Activated gamma-delta T cell (primary cell): Measurements from ENCODE around the gene LRRTM4.
"Not testable (repeated sequence)": the region's sequence is repeated elsewhere in the genome, so short reads cannot be mapped to it uniquely, and the experiment has no call there.

ENCODE experiments used
- DNase-seq: peaks from one replicate; lab custom pipeline; 2025; lab: John Stamatoyannopoulos, UW

The LRRTM4 gene

GRCh38 chr2:76745605-76746004, 776.6 kb downstream of the LRRTM4 start:
- no peak for DNase-seq

DNA sequence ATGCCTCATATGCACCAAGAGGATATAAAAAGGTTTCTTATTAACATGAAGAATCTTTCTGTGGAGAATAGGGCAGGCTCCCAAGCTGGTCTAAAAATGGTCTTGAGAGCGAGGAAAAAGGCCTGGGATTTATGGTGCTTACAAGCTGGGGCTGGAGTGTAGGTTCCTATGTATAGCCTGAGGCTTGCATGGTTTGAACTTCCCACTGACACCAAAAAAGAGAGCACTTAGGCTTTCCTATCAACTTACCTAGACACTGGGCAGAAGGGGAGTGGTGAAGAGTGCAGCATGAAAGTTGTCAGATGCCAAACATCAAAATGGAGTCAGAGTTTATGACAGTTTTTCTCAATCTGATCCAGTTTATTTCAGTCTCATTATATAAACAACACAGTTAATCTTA, 784.6 kb downstream of the LRRTM4 start:
- no peak for DNase-seq

GRCh38 chr2:76733736-76734135, 788.4 kb downstream of the LRRTM4 start:
- no peak for DNase-seq

- no peak for DNase-seq
Observed at GRCh38 chr2:76731157-76731556, 791.0 kb downstream of the LRRTM4 start.

- no peak for DNase-seq
Observed at GRCh38 chr2:76730021-76730420, 792.2 kb downstream of the LRRTM4 start.

DNA sequence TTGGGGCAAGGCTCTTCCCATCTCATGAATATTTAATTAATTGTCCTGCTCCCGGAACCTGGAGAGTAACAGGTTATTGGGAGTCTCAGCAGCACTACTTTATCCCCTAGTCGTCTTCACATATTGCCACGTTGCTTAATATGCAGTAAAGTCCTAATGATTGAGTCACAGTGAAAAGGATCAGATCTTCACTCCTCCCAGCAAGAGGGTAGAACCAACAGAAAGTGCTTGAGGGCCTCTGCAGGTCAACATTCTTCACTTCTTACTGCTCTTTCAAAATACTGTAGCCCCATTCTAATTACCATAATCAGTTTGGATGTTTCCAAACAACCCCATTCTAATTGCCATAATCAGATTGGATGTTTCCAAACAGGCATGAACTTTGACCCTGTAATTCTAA, 801.0 kb downstream of the LRRTM4 start:
- no peak for DNase-seq

GRCh38 chr2:76713312-76713711, 808.9 kb downstream of the LRRTM4 start:
- no peak for DNase-seq

DNA sequence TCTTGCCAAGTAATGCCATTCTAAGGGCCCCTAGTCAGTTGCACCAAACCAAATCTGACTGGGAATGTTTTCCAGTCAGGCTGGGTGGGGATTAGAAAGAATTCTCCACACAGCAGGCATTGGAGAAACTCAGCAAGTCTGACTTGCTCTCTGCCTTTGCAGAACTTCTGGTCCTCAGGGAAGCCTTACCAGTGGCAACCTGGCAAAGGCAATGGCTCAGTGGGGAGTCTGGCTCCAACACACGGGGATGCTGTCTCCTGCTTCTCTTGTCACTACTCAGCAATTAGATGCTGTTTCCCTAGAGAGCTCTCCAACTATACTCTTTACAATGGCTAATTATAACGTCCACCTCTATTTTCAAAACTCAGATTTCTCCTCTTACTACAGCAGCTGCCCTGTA, 810.7 kb downstream of the LRRTM4 start:
- DNase-seq: no peak

GRCh38 chr2:76700894-76701293, 821.3 kb downstream of the LRRTM4 start:
- DNase-seq: no peak

- DNase-seq: not testable (repeated sequence)
Observed at GRCh38 chr2:76697998-76698713, 824.0 kb downstream of the LRRTM4 start.
